ENCODE measurements around the gene OCIAD2. TPM values are rescaled to one million over a fixed set of nuclear protein-coding genes. Genes with fewer than 3 reads are reported as not detected.

The OCIAD2 gene
- total RNA-seq, 4 donors from 2014 or later = 12.6 to 21.5 (median 17.6) TPM

GRCh38 chr4:48944756-48945241, 38.2 kb upstream of the OCIAD2 start:
- DNase-seq (ENCODE audit: low spot score in 2 of 2) = no peak
- intact Hi-C loops (cut with DNase I; ENCODE audit: low total_unique reads) = no loop called here
- 71 to 73% methylated on average over 6 of the region's 6 CpGs for WGBS, 2 donors
- H3K4me3 ChIP-seq (ENCODE audit: low read depth, poor library complexity, severe bottlenecking) = no peak overlapping the region
- no peak for TF ChIP-seq CTCF (IDR thresholded peaks at IDR 0.05)
- no peak for TF ChIP-seq POLR2A (IDR thresholded peaks at IDR 0.05)

- intact Hi-C loops (cut with DNase I; ENCODE audit: low total_unique reads) = no loop called here
- DNase-seq (ENCODE audit: low spot score in 2 of 2) = no peak
- 75 to 82% methylated on average over 8 of the region's 8 CpGs for WGBS, 2 donors
- H3K4me3 ChIP-seq (ENCODE audit: low read depth, poor library complexity, severe bottlenecking) = no peak overlapping the region
- no peak for TF ChIP-seq CTCF (IDR thresholded peaks at IDR 0.05)
- no peak for TF ChIP-seq POLR2A (IDR thresholded peaks at IDR 0.05)
These were observed 37.7 kb upstream of the OCIAD2 start for GRCh38 chr4:48944252-48944651.

GRCh38 chr4:48943387-48943786, 36.8 kb upstream of the OCIAD2 start:
- no peak for DNase-seq (ENCODE audit: low spot score in 2 of 2)
- no peak overlapping the region for H3K4me3 ChIP-seq (ENCODE audit: low read depth, poor library complexity, severe bottlenecking)
- intact Hi-C loops (cut with DNase I; ENCODE audit: low total_unique reads) = no loop called here
- 71 to 78% methylated on average over 1 of the region's 1 CpG for WGBS, 2 donors
- no peak for TF ChIP-seq CTCF (IDR thresholded peaks at IDR 0.05)
- TF ChIP-seq POLR2A (IDR thresholded peaks at IDR 0.05) = no peak

GRCh38 chr4:48939785-48940184, 33.2 kb upstream of the OCIAD2 start:
- intact Hi-C loops (cut with DNase I; ENCODE audit: low total_unique reads) = no loop called here

GRCh38 chr4:48938831-48939230, 32.3 kb upstream of the OCIAD2 start:
- WGBS, 2 donors = 72 to 78% methylated on average over 3 of the region's 3 CpGs
- H3K4me3 ChIP-seq (ENCODE audit: low read depth, poor library complexity, severe bottlenecking) = no peak overlapping the region
- no peak for DNase-seq (ENCODE audit: low spot score in 2 of 2)
- no peak for TF ChIP-seq POLR2A (IDR thresholded peaks at IDR 0.05)
- TF ChIP-seq CTCF (IDR thresholded peaks at IDR 0.05) = no peak
- intact Hi-C loops (cut with DNase I; ENCODE audit: low total_unique reads) = no loop called here

More at GRCh38 chr4:48939785-48940184, 33.2 kb upstream of the OCIAD2 start:
- peak in 1 of 2 donors; percentile 35 for DNase-seq (ENCODE audit: low spot score in 2 of 2)
- TF ChIP-seq CTCF (IDR thresholded peaks at IDR 0.05) (no peak), POLR2A (IDR thresholded peaks at IDR 0.05) (no peak)
- no peak overlapping the region for H3K4me3 ChIP-seq (ENCODE audit: low read depth, poor library complexity, severe bottlenecking)

- WGBS, 2 donors = 83 to 89% methylated on average over 2 of the region's 2 CpGs
- H3K4me3 ChIP-seq (ENCODE audit: low read depth, poor library complexity, severe bottlenecking) = no peak overlapping the region
- no peak for DNase-seq (ENCODE audit: low spot score in 2 of 2)
- no peak for TF ChIP-seq CTCF (IDR thresholded peaks at IDR 0.05)
- no peak for TF ChIP-seq POLR2A (IDR thresholded peaks at IDR 0.05)
- intact Hi-C loops (cut with DNase I; ENCODE audit: low total_unique reads) = no loop called here
These were observed 30.5 kb upstream of the OCIAD2 start for GRCh38 chr4:48937033-48937432.
